ENCODE measurements around the gene CRAMP1. TPM values are rescaled to one million over a fixed set of nuclear protein-coding genes. Genes with fewer than 3 reads are reported as not detected.

Gene CRAMP1
- total RNA-seq, 1 experiment from 2014 or later = 22.9 TPM

DNA sequence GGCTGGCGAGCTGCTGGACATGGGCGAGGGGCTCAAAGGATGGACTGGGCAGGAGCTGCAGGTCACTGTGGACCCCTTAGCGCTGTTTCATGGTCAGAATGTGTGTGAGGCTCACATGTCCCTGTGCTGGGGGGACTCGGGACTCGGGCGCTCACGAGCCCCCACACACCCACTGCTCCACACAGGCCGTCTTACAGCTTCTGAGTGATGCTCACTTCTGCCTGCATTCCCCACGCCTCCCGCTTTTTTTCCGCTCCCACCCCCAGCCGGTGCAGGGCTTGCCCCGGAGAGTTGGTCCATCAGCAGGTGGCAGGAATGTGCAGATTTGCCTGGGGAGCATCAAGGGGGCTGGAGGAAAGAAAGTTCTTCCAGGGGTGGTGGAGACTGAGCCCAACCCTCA, 45.7 kb downstream of the CRAMP1 start:
- TF ChIP-seq FOSL1 (IDR thresholded peaks at IDR 0.05; ENCODE audit: low read depth) (no peak), ZFX (IDR thresholded peaks at IDR 0.05) (no peak), ZNF274 (IDR thresholded peaks at IDR 0.05; ENCODE audit: low read depth, low read length) (no peak)
- ChIA-PET POLR2A (no interaction called here), RAD21 (ENCODE audit: low non-redundant PET in 1 of 2, low total read pairs in 2 of 2, uncharacterized antibody in 2 of 2, unreplicated experiment in 2 of 2) (no interaction called here), CTCF (no interaction called here)
- DNase-seq (ENCODE audit: low read depth, low spot score) = no peak
- no TSS peak for BruUV-seq (replicated peaks)
- Histone ChIP-seq H3K9me2 (ENCODE audit: insufficient read depth) (no peaks in the 10 kb centered on the region), H3K36me3 (ENCODE audit: control insufficient read depth in 1 of 2, insufficient read depth in 2 of 2, low read length in 2 of 2) (peaks cover 9 to 25% of the 10 kb centered on the region in 2 experiments), H3K4me3 (replicated peaks in 1 of 2; ENCODE audit: low read depth in 1 of 2, low read length in 2 of 2) (no peak overlapping the region), H2AFZ (ENCODE audit: low read depth, low read length, poor library complexity, severe bottlenecking) (no peak overlapping the region), H3K4me1 (ENCODE audit: control insufficient read depth in 1 of 2, insufficient read depth in 2 of 2, low read length in 2 of 2) (no peaks in the 10 kb centered on the region), H3K9ac (ENCODE audit: low read length) (no peak overlapping the region), H3K79me2 (ENCODE audit: insufficient read depth, low read length) (no peaks in the 10 kb centered on the region), H3K27me3 (ENCODE audit: insufficient read depth, low read length) (no peaks in the 10 kb centered on the region), H3K4me2 (ENCODE audit: low read length) (no peak overlapping the region), H3K27ac (ENCODE audit: low read depth, low read length) (no peak overlapping the region), H3K9me3 (ENCODE audit: control insufficient read depth in 1 of 2, insufficient read depth in 1 of 2, low read depth in 1 of 2, low read length in 2 of 2) (no peaks in the 10 kb centered on the region), H4K20me1 (ENCODE audit: insufficient read depth) (no peaks in the 10 kb centered on the region)
- intact Hi-C loops (cut with micrococcal nuclease) = no loop called here
- ATAC-seq = no peak

DNA sequence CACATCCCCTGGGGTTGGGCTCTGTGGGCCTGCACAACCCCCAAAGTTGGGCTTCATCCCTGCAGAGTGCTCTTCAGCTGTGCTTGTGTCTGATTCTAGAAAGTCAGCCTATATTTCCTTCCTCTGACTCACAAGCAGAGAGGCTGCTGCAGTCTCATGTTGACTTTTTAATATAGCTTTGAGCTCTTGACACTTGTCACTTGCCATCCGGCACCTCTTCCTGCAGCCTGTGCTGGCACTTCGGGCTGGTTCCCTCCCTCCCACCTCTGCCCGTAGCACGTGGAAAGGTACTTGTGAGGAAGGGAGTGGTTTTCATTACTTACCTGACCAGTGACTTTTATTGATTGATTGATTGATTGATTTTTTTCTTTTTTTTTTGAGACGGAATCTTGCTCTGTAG, 46.9 kb downstream of the CRAMP1 start:
- no peaks in the 10 kb centered on the region for H3K9me2 ChIP-seq (ENCODE audit: insufficient read depth)
- CTCF ChIA-PET = no interaction called here
- intact Hi-C loops (cut with micrococcal nuclease) = no loop called here
- H3K9ac ChIP-seq (ENCODE audit: low read length) = no peak overlapping the region
- H3K4me1 ChIP-seq (ENCODE audit: control insufficient read depth in 1 of 2, insufficient read depth in 2 of 2, low read length in 2 of 2) = no peaks in the 10 kb centered on the region
- no peaks in the 10 kb centered on the region for H3K27me3 ChIP-seq (ENCODE audit: insufficient read depth, low read length)
- no peak overlapping the region for H3K4me2 ChIP-seq (ENCODE audit: low read length)
- H3K4me3 ChIP-seq (replicated peaks in 1 of 2; ENCODE audit: low read depth in 1 of 2, low read length in 2 of 2) = no peak overlapping the region
- H3K36me3 ChIP-seq (ENCODE audit: control insufficient read depth in 1 of 2, insufficient read depth in 2 of 2, low read length in 2 of 2) = peaks cover 12 to 24% of the 10 kb centered on the region in 2 experiments
- DNase-seq (ENCODE audit: low read depth, low spot score) (no peak), ATAC-seq (no peak)
- H3K79me2 ChIP-seq (ENCODE audit: insufficient read depth, low read length) = no peaks in the 10 kb centered on the region
- no peak overlapping the region for H3K27ac ChIP-seq (ENCODE audit: low read depth, low read length)
- RAD21 ChIA-PET (ENCODE audit: low non-redundant PET in 1 of 2, low total read pairs in 2 of 2, uncharacterized antibody in 2 of 2, unreplicated experiment in 2 of 2) = no interaction called here
- no TSS peak for BruUV-seq (replicated peaks)
- no peak overlapping the region for H2AFZ ChIP-seq (ENCODE audit: low read depth, low read length, poor library complexity, severe bottlenecking)
- H3K9me3 ChIP-seq (ENCODE audit: control insufficient read depth in 1 of 2, insufficient read depth in 1 of 2, low read depth in 1 of 2, low read length in 2 of 2) = no peaks in the 10 kb centered on the region
- no peaks in the 10 kb centered on the region for H4K20me1 ChIP-seq (ENCODE audit: insufficient read depth)
- POLR2A ChIA-PET = interaction anchor here (1.5 kb wide), 1 partner anchor 19 kb away, joined by 5 read pairs; the partner anchor contains the start of gene JPT2
- TF ChIP-seq SIN3A (IDR thresholded peaks at IDR 0.05; ENCODE audit: low read depth) (no peak), ATF3 (IDR thresholded peaks at IDR 0.05) (no peak), SRF (IDR thresholded peaks at IDR 0.05; ENCODE audit: low read depth) (no peak), ELF1 (IDR thresholded peaks at IDR 0.05; ENCODE audit: borderline replicate concordance, low read depth) (no peak), CTCF (IDR thresholded peaks at IDR 0.05 in 2 of 3, conservative IDR thresholded peaks at IDR 0.05 in 1 of 3; ENCODE audit: borderline replicate concordance in 1 of 3, insufficient read depth in 1 of 3, low read depth in 2 of 3, low read length in 2 of 3) (no peak), POLR2AphosphoS5 (IDR thresholded peaks at IDR 0.05; ENCODE audit: low read depth, low read length) (no peak), EZH2 (IDR thresholded peaks at IDR 0.05) (no peak), RAD21 (IDR thresholded peaks at IDR 0.05; ENCODE audit: low read depth) (no peak), EGR1 (IDR thresholded peaks at IDR 0.05; ENCODE audit: low read depth) (no peak), SP1 (IDR thresholded peaks at IDR 0.05; ENCODE audit: low read depth) (no peak), MAX (IDR thresholded peaks at IDR 0.05) (no peak), CEBPB (IDR thresholded peaks at IDR 0.05; ENCODE audit: low read depth) (no peak), FOSL1 (IDR thresholded peaks at IDR 0.05; ENCODE audit: low read depth) (no peak), ZBTB33 (IDR thresholded peaks at IDR 0.05; ENCODE audit: extremely low read depth, insufficient replicate concordance, low read length) (no peak), JUND (IDR thresholded peaks at IDR 0.05) (no peak), ZFX (IDR thresholded peaks at IDR 0.05) (no peak), CBX3 (IDR thresholded peaks at IDR 0.05; ENCODE audit: low read depth) (no peak), POLR2A (IDR thresholded peaks at IDR 0.05; ENCODE audit: borderline replicate concordance, extremely low read depth, insufficient read depth, insufficient read length) (no peak), YY1 (IDR thresholded peaks at IDR 0.05; ENCODE audit: extremely low read depth, insufficient replicate concordance, low read depth, low read length) (no peak)
